ENCODE data around the gene CAMK2G. TPM values are rescaled to one million over a fixed set of nuclear protein-coding genes. Genes with fewer than 3 reads are reported as not detected.

Gene CAMK2G
- total RNA-seq, 3 donors from 2014 or later (not counting 1 experiment from before 2014, with no cell fraction given) = 53.6 to 73.8 (median 62.3) TPM

GRCh38 chr10:73801253-73801590, 73.1 kb downstream of the CAMK2G start:
- peaks cover 0 to 19% of the 10 kb centered on the region in 2 donors for H3K4me1 Mint-ChIP-seq
- no peaks in the 10 kb centered on the region for H3K9me3 Mint-ChIP-seq
- H3K27ac Mint-ChIP-seq = no peak overlapping the region
- no peak for ATAC-seq
- Histone ChIP-seq H3K36me3 (ENCODE audit: control insufficient read depth, insufficient read depth, low read length) (peaks cover 88% of the 10 kb centered on the region), H3K4me3 (ENCODE audit: low read length) (no peak overlapping the region), H3K9me3 (ENCODE audit: control insufficient read depth, insufficient read depth, low read length) (no peaks in the 10 kb centered on the region), H3K27me3 (ENCODE audit: control insufficient read depth, insufficient read depth, low read length) (no peaks in the 10 kb centered on the region), H3K27ac (ENCODE audit: low read length) (no peak overlapping the region), H3K4me1 (ENCODE audit: control insufficient read depth, insufficient read depth, low read length) (peaks cover 6% of the 10 kb centered on the region)
- H3K4me3 Mint-ChIP-seq = no peak overlapping the region
- intact Hi-C loops (cut with micrococcal nuclease) = no loop called here
- no peak for DNase-seq
- no peak for TF ChIP-seq CTCF (IDR thresholded peaks at IDR 0.05)
- no peaks in the 10 kb centered on the region for H3K27me3 Mint-ChIP-seq (ENCODE audit: low read depth in 2 of 2)
- WGBS (ENCODE audit: insufficient coverage) = 94% methylated on average over 13 of the region's 13 CpGs
- H3K36me3 Mint-ChIP-seq = peaks cover 11% of the 10 kb centered on the region

GRCh38 chr10:73800560-73801252, 73.6 kb downstream of the CAMK2G start:
- no peaks in the 10 kb centered on the region for H3K9me3 ChIP-seq (ENCODE audit: control insufficient read depth, insufficient read depth, low read length)
- DNase-seq = no peak
- Mint-ChIP-seq H3K9me3 (no peaks in the 10 kb centered on the region), H3K36me3 (peaks cover 11% of the 10 kb centered on the region), H3K27ac (no peak overlapping the region), H3K4me3 (no peak overlapping the region), H3K4me1 (peaks cover 0 to 14% of the 10 kb centered on the region in 2 donors), H3K27me3 (ENCODE audit: low read depth in 2 of 2) (no peaks in the 10 kb centered on the region)
- intact Hi-C loops (cut with micrococcal nuclease) = no loop called here
- H3K4me3 ChIP-seq (ENCODE audit: low read length) = no peak overlapping the region
- ATAC-seq = peak in 2 of 3 donors; percentile 3 to 15
- no peak overlapping the region for H3K27ac ChIP-seq (ENCODE audit: low read length)
- 88% methylated on average over 15 of the region's 20 CpGs for WGBS (ENCODE audit: insufficient coverage)
- H3K27me3 ChIP-seq (ENCODE audit: control insufficient read depth, insufficient read depth, low read length) = no peaks in the 10 kb centered on the region
- TF ChIP-seq CTCF (IDR thresholded peaks at IDR 0.05) = no peak
- peaks cover 86% of the 10 kb centered on the region for H3K36me3 ChIP-seq (ENCODE audit: control insufficient read depth, insufficient read depth, low read length)
- H3K4me1 ChIP-seq (ENCODE audit: control insufficient read depth, insufficient read depth, low read length) = peaks cover 6% of the 10 kb centered on the region

- intact Hi-C loops (cut with micrococcal nuclease) = no loop called here
- no peak for DNase-seq
- Mint-ChIP-seq H3K4me3 (no peak overlapping the region), H3K4me1 (peaks cover 0 to 13% of the 10 kb centered on the region in 2 donors), H3K27ac (no peak overlapping the region), H3K36me3 (peaks cover 11% of the 10 kb centered on the region), H3K27me3 (ENCODE audit: low read depth in 2 of 2) (no peaks in the 10 kb centered on the region), H3K9me3 (no peaks in the 10 kb centered on the region)
- Histone ChIP-seq H3K27ac (ENCODE audit: low read length) (no peak overlapping the region), H3K27me3 (ENCODE audit: control insufficient read depth, insufficient read depth, low read length) (no peaks in the 10 kb centered on the region), H3K4me3 (ENCODE audit: low read length) (no peak overlapping the region), H3K9me3 (ENCODE audit: control insufficient read depth, insufficient read depth, low read length) (no peaks in the 10 kb centered on the region), H3K4me1 (ENCODE audit: control insufficient read depth, insufficient read depth, low read length) (peaks cover 6% of the 10 kb centered on the region), H3K36me3 (ENCODE audit: control insufficient read depth, insufficient read depth, low read length) (peaks cover 89% of the 10 kb centered on the region)
- peak in 1 of 3 donors; percentile 12 for ATAC-seq
- no peak for TF ChIP-seq CTCF (IDR thresholded peaks at IDR 0.05)
- 93% methylated on average over 9 of the region's 9 CpGs for WGBS (ENCODE audit: insufficient coverage)
Measured at GRCh38 chr10:73799899-73800559, 74.3 kb downstream of the CAMK2G start.
